Fibroblast of lung (primary cell): ENCODE results near the gene NCF4. TPM values are rescaled to one million over a fixed set of nuclear protein-coding genes. Genes with fewer than 3 reads are reported as not detected.

Experiments
- DNase-seq, 2 donors: peaks; one replicate each; pipeline versions ENCODE4 v3.0.0 to v3.0.0-alpha.2; 2010; ENCODE audit warnings: low read depth in 2 of 2
- H2AFZ ChIP-seq: 2 replicates; pipeline ENCODE4 v1.5.1; 2012; ENCODE audit warnings: low read length, control low read depth, inconsistent platforms
- H3K27ac ChIP-seq: 2 replicates; pipeline ENCODE4 v1.5.1; 2011; ENCODE audit warnings: low read length, control low read depth; ENCODE audit not compliant: insufficient read depth
- H3K27me3 ChIP-seq: 2 replicates; pipeline ENCODE4 v1.5.1; 2011; ENCODE audit warnings: mild to moderate bottlenecking, low read length; ENCODE audit not compliant: control insufficient read depth, insufficient read depth
- H3K36me3 ChIP-seq: 2 replicates; pipeline ENCODE4 v1.5.1; 2011; ENCODE audit warnings: low read length; ENCODE audit not compliant: control insufficient read depth, insufficient read depth
- H3K4me1 ChIP-seq: 2 replicates; pipeline ENCODE4 v1.5.1; 2011; ENCODE audit warnings: low read length; ENCODE audit not compliant: control insufficient read depth, insufficient read depth; ENCODE audit errors: extremely low read depth
- H3K4me2 ChIP-seq: 2 replicates; pipeline ENCODE4 v1.5.1; 2011; ENCODE audit warnings: low read length, control low read depth; ENCODE audit not compliant: insufficient read depth; ENCODE audit errors: extremely low read depth
- H3K4me3 ChIP-seq, 4 experiments: fragments of 200-600 bp in 1 of 4; sonication (generic) in 1 of 4; replicated peaks in 1 of 4; 2 replicates each; pipeline ENCODE4 v1.5.1; 2011 to 2016; ENCODE audit warnings: low read length in 4 of 4, low read depth in 3 of 4, mild to moderate bottlenecking in 3 of 4, control low read depth in 2 of 4, inconsistent platforms in 1 of 4, mixed read lengths in 1 of 4; ENCODE audit not compliant: insufficient read depth in 1 of 4; ENCODE audit errors: control extremely low read depth in 1 of 4
- H3K79me2 ChIP-seq: 2 replicates; pipeline ENCODE4 v1.5.1; 2012; ENCODE audit warnings: mild to moderate bottlenecking, low read length, inconsistent platforms; ENCODE audit not compliant: control insufficient read depth, insufficient read depth
- H3K9ac ChIP-seq: 2 replicates; pipeline ENCODE4 v1.5.1; 2011; ENCODE audit warnings: mild to moderate bottlenecking, low read length, control low read depth; ENCODE audit not compliant: insufficient read depth
- H3K9me3 ChIP-seq: 2 replicates; pipeline ENCODE4 v1.5.1; 2012; ENCODE audit warnings: low read depth, low read length; ENCODE audit not compliant: control insufficient read depth, insufficient read depth
- H4K20me1 ChIP-seq: 2 replicates; pipeline ENCODE4 v1.5.1; 2011; ENCODE audit warnings: low read length; ENCODE audit not compliant: control insufficient read depth, insufficient read depth; ENCODE audit errors: extremely low read depth
- EZH2 ChIP-seq: IDR thresholded peaks from 2 replicates; pipeline ENCODE4 v1.5.1; 2012; ENCODE audit warnings: low read length, control low read depth, mild to moderate bottlenecking; ENCODE audit errors: missing control alignments
- polyA plus RNA-seq, 2 donors: library from polyadenylated mRNA; depleted of rRNA in 1 of 2; stranded (reverse) in 1 of 2; unstranded in 1 of 2; fragments of >200 nt; gene quantifications; 2 replicates each; pipeline ENCODE4 v1.2.1, GENCODE V29; 2011 to 2012; ENCODE audit warnings: missing spikeins in 1 of 2
- total RNA-seq: library from RNA; depleted of rRNA; stranded (reverse); fragments of >200 nt; gene quantifications from 2 replicates; pipeline ENCODE4 v1.2.1, GENCODE V29; 2014
- TF ChIP-seq, protein P1 (sequence below), 2 donors: IDR thresholded peaks in 1 of 2; conservative IDR thresholded peaks in 1 of 2; 1 replicate in 1 of 2; 2 replicates in 1 of 2; pipeline ENCODE4 v1.5.1; 2011 to 2012; ENCODE audit warnings: low read length in 2 of 2, control low read depth in 1 of 2, inconsistent platforms in 1 of 2, low read depth in 1 of 2, mild to moderate bottlenecking in 1 of 2

Gene NCF4
- total and polyA plus RNA-seq, 2 donors (not counting 1 experiment from before 2014, with no cell fraction given): not detected

DNA sequence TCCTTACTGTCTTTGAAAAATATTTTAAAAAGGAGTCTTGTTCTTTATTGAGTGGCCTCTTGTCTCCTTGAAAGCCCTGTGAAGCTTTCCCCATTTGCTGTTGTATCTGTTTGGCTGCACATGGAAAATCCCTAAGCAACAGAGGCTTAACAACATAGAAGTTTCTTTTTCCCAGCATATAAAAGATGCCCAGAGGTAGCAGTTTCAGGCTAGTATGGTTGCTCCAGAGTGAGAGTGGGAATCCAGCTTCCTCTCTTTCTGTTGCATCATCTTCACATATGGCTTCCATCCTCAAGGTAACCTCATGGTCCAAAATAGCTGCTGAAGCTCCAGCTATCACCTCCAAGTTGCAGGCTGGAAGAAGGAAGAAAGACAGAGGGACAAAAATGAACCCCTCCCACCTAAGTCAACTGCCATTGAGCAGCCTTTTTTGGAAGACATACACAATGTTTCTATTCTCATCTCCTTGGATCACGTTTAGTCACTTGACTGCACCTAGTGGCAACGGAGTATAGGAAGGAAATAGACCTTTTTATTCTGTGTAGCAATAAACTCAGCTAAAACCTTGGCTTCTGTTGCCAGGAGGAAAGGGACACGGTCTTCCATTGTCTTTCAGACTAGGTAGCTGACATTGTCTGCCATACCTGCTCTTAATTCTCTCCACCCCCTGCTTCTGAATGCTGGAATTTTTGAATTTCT, 57.9 kb downstream of the NCF4 start:
- peaks cover 3% of the 10 kb centered on the region for H3K27me3 ChIP-seq
- no peak for TF ChIP-seq EZH2
- TF ChIP-seq, protein P1, sequence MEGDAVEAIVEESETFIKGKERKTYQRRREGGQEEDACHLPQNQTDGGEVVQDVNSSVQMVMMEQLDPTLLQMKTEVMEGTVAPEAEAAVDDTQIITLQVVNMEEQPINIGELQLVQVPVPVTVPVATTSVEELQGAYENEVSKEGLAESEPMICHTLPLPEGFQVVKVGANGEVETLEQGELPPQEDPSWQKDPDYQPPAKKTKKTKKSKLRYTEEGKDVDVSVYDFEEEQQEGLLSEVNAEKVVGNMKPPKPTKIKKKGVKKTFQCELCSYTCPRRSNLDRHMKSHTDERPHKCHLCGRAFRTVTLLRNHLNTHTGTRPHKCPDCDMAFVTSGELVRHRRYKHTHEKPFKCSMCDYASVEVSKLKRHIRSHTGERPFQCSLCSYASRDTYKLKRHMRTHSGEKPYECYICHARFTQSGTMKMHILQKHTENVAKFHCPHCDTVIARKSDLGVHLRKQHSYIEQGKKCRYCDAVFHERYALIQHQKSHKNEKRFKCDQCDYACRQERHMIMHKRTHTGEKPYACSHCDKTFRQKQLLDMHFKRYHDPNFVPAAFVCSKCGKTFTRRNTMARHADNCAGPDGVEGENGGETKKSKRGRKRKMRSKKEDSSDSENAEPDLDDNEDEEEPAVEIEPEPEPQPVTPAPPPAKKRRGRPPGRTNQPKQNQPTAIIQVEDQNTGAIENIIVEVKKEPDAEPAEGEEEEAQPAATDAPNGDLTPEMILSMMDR (conservative IDR thresholded peaks at IDR 0.05 in 1 of 2, IDR thresholded peaks at IDR 0.05 in 1 of 2; ENCODE audit: low read depth in 1 of 2, low read length in 2 of 2): no peak
- DNase-seq: no peak
- H3K27ac ChIP-seq: no peak overlapping the region
- no peaks in the 10 kb centered on the region for H3K36me3 ChIP-seq
- H3K4me1 ChIP-seq: no peaks in the 10 kb centered on the region
- H3K4me2 ChIP-seq: no peak overlapping the region
- H4K20me1 ChIP-seq: no peaks in the 10 kb centered on the region
- H3K79me2 ChIP-seq: no peaks in the 10 kb centered on the region
- H3K9me3 ChIP-seq: no peaks in the 10 kb centered on the region
- no peak overlapping the region for H2AFZ ChIP-seq
- H3K9ac ChIP-seq: no peak overlapping the region
- no peak overlapping the region for H3K4me3 ChIP-seq

DNA sequence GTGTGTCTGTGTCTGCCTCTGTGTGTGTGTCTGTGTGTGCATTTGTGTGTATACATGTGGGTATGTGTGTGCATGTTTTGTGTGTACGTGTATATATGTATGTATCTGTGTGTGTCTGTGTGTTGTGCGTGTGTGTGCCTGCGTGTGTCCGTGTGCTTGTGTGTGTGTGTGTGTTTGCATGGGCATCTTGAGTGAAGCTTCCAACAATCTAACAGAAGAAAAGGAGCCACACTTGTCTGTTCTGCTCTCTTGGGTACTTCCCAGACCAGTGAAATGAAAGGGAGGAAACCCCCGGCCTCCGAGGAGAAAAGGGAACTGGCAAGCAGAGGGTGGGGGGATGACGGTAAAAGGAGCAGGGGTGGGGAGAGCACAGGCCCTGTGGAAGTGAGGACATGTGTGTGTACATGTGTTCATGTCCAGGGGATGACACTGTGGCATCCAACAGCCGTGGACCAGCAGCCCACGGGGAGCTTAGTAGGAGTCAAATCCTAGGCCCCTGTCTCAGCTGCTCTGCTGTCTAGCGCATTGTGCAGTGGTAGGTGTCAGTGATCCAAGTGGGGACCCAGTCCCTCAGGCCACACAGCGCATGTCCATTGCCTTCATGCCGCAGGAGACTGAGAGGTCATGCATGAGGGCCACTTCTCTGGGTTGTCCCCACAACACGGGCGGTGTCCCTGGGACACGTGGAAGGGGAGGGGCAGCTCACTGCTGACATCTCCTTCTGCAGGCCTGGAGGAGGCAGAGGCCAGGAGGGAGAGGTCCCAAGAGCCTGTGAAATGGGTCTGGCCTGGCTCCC, 60.7 kb downstream of the NCF4 start:
- Histone ChIP-seq H3K4me1 (no peaks in the 10 kb centered on the region), H3K4me3 (no peak overlapping the region), H3K27me3 (peaks cover 3% of the 10 kb centered on the region), H3K36me3 (no peaks in the 10 kb centered on the region), H3K27ac (no peak overlapping the region), H3K9ac (no peak overlapping the region), H3K4me2 (no peak overlapping the region), H3K79me2 (no peaks in the 10 kb centered on the region), H2AFZ (no peak overlapping the region), H3K9me3 (no peaks in the 10 kb centered on the region), H4K20me1 (no peaks in the 10 kb centered on the region)
- no peak for TF ChIP-seq EZH2
- TF ChIP-seq, protein P1 (conservative IDR thresholded peaks at IDR 0.05 in 1 of 2, IDR thresholded peaks at IDR 0.05 in 1 of 2; ENCODE audit: low read depth in 1 of 2, low read length in 2 of 2): no peak
- no peak for DNase-seq

DNA sequence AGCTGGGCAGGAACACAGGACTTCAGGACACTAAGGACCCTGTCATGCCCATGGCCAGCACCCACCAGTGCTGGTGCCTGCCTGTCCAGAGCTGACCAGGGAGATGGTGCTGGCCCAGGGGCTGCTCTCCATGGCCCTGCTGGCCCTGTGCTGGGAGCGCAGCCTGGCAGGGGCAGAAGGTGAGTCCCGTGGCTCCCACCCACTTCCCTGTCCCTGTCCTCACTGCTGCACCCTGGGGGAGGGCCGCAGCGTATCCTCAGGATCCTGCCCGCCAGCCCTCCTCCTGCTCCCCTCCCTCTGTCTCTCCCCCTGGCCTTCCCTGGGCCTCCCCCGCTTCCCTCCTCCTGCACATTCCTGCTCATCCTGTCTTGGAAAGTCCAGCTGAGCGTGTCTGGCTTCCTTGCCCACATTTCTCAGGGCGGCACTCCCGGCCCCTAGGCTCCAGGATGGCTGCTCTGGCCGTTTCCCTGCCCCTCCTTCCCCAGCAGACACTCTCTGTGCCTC, 61.4 kb downstream of the NCF4 start:
- no peaks in the 10 kb centered on the region for H3K4me1 ChIP-seq
- H2AFZ ChIP-seq: no peak overlapping the region
- H3K4me3 ChIP-seq: no peak overlapping the region
- no peaks in the 10 kb centered on the region for H3K79me2 ChIP-seq
- H3K36me3 ChIP-seq: no peaks in the 10 kb centered on the region
- peaks cover 3% of the 10 kb centered on the region for H3K27me3 ChIP-seq
- TF ChIP-seq, protein P1 (conservative IDR thresholded peaks at IDR 0.05 in 1 of 2, IDR thresholded peaks at IDR 0.05 in 1 of 2; ENCODE audit: low read depth in 1 of 2, low read length in 2 of 2): no peak
- TF ChIP-seq EZH2: no peak
- H3K27ac ChIP-seq: no peak overlapping the region
- DNase-seq: no peak
- no peaks in the 10 kb centered on the region for H3K9me3 ChIP-seq
- no peaks in the 10 kb centered on the region for H4K20me1 ChIP-seq
- no peak overlapping the region for H3K9ac ChIP-seq
- H3K4me2 ChIP-seq: no peak overlapping the region
